Measurements from ENCODE around the gene MICB.

GRCh38 chr6:31483392-31483791 lies 14.6 kb upstream of the MICB start:
- TF ChIP-seq CTCF (IDR thresholded peaks at IDR 0.05) (no peak), POLR2AphosphoS5 (IDR thresholded peaks at IDR 0.05) (no peak)

Data from breast epithelium (tissue), 3 donors.